ENCODE measurements around the gene LRRC51. TPM values are rescaled to one million over a fixed set of nuclear protein-coding genes. Genes with fewer than 3 reads are reported as not detected.

LRRC51 gene
- 7.2 TPM for polyA plus RNA-seq (2012; ENCODE audit: insufficient read depth, insufficient read length, low read depth)

- no peak for TF ChIP-seq CTCF (IDR thresholded peaks at IDR 0.05; ENCODE audit: low read depth, low read length)
- peaks cover 14% of the 10 kb centered on the region for H3K4me1 ChIP-seq
- H3K9me3 ChIP-seq, result no peaks in the 10 kb centered on the region
Observed at GRCh38 chr11:72080326-72081183, at the start of gene LRRC51, which contains the start of gene NUMA1. Gene LRRC51 (plus strand): TSS chr11:72080850. CDS start chr11:72089084, 8,234 bp downstream. Gene NUMA1 (minus strand): TSS chr11:72080542. CDS start chr11:72035943, 44,599 bp downstream.

DNA sequence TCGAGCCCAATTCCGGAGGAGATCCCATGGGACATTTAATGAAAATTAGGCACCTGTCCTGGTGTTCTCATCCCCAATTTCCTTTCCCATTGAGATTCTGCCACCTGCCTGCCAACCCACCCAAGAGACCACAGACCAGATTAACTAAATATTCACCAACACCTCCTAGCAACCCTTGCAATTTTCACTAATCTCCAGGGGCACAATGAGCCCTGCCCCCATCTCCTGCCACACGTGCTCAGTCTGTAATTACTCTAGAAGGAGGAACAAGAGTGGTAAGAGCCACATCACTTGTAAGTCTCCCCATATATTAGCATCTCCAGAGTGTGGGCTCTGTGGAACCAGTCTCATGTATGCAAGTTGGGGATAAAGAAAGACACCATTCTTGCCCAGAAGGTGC, 44.0 kb upstream of the LRRC51 start:
- Histone ChIP-seq H3K4me1 (peaks cover 18% of the 10 kb centered on the region), H3K27me3 (no peaks in the 10 kb centered on the region), H3K36me3 (peaks cover 55% of the 10 kb centered on the region), H3K4me3 (ENCODE audit: low read depth, low read length) (no peak overlapping the region), H3K9me3 (no peaks in the 10 kb centered on the region)
- DNase-seq, result no peak
- TF ChIP-seq CTCF (IDR thresholded peaks at IDR 0.05; ENCODE audit: low read depth, low read length), result no peak

More at GRCh38 chr11:72080326-72081183, at the start of gene LRRC51, which contains the start of gene NUMA1:
- peak within 1 kb of the TSS; percentile 74 for H3K4me3 ChIP-seq (ENCODE audit: low read depth, low read length)
- peaks cover 7% of the 10 kb centered on the region for H3K36me3 ChIP-seq
- H3K27me3 ChIP-seq, result no peaks in the 10 kb centered on the region
- peak; percentile 99 for DNase-seq

GRCh38 chr11:72037554-72038311, 42.9 kb upstream of the LRRC51 start:
- peak overlapping the region; percentile 73; the same call in 1 of the 2 replicates for H3K4me3 ChIP-seq (ENCODE audit: low read depth, low read length)
- TF ChIP-seq CTCF (IDR thresholded peaks at IDR 0.05; ENCODE audit: low read depth, low read length), result no peak
- no peak for DNase-seq
- no peaks in the 10 kb centered on the region for H3K9me3 ChIP-seq
- peaks cover 22% of the 10 kb centered on the region for H3K4me1 ChIP-seq
- H3K27me3 ChIP-seq, result no peaks in the 10 kb centered on the region
- H3K36me3 ChIP-seq, result peaks cover 45% of the 10 kb centered on the region

DNA sequence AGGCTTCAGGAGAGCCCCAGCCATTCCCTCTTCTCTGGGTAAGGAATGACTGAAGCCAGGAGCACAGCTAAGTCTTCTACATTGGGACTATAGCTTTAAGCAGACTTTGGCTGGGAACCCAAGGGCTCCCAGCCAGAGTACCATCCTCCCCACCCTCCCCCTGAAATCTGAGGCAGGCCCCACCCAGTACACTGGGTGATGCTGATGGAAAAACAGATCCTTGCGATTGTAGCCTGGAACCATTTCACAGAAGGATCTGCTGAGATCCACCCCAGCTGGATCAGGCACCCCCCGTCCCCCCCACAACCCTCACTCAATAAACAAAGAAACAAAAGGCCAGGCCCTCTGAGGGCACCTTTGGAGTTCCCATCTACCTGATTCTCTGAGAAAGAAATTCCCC, 42.2 kb upstream of the LRRC51 start:
- Histone ChIP-seq H3K9me3 (no peaks in the 10 kb centered on the region), H3K27me3 (no peaks in the 10 kb centered on the region), H3K4me3 (ENCODE audit: low read depth, low read length) (peak overlapping the region; percentile 73), H3K36me3 (peaks cover 40% of the 10 kb centered on the region), H3K4me1 (peaks cover 23% of the 10 kb centered on the region)
- DNase-seq, result no peak
- no peak for TF ChIP-seq CTCF (IDR thresholded peaks at IDR 0.05; ENCODE audit: low read depth, low read length)

GRCh38 chr11:72039031-72039855, 41.4 kb upstream of the LRRC51 start:
- no peak for DNase-seq
- peaks cover 32% of the 10 kb centered on the region for H3K36me3 ChIP-seq
- peak overlapping the region; percentile 73 for H3K4me3 ChIP-seq (ENCODE audit: low read depth, low read length)
- peaks cover 23% of the 10 kb centered on the region for H3K4me1 ChIP-seq
- no peak for TF ChIP-seq CTCF (IDR thresholded peaks at IDR 0.05; ENCODE audit: low read depth, low read length)
- H3K9me3 ChIP-seq, result no peaks in the 10 kb centered on the region
- no peaks in the 10 kb centered on the region for H3K27me3 ChIP-seq

Measured in BE2C (cell line).